HepG2 (cell line): Measurements from ENCODE around the gene OR2V2. TPM values are rescaled to one million over a fixed set of nuclear protein-coding genes. Genes with fewer than 3 reads are reported as not detected.

Source experiments
- ADNP ChIP-seq: sonication (generic); formaldehyde crosslinking; IDR thresholded peaks from 2 replicates; pipeline ENCODE4 v1.4.0; 2020; ENCODE audit warnings: missing genetic modification reagents
- ATF4 ChIP-seq, 2 experiments: fragments of 450-650 bp in 1 of 2; sonication (generic) in 1 of 2; formaldehyde crosslinking; IDR thresholded peaks; 2 replicates each; pipeline versions ENCODE4 v1.5.0 to v1.8.0; 2020 to 2022; ENCODE audit warnings: mild to moderate bottlenecking in 1 of 2, missing genetic modification reagents in 1 of 2
- BRCA1 ChIP-seq: sonication (generic); formaldehyde crosslinking; IDR thresholded peaks from 2 replicates; pipeline ENCODE4 v1.4.0; 2020; ENCODE audit warnings: missing genetic modification reagents
- ELF4 ChIP-seq: sonication (generic); formaldehyde crosslinking; IDR thresholded peaks from 2 replicates; pipeline ENCODE4 v1.5.0; 2020; ENCODE audit warnings: missing genetic modification reagents, mild to moderate bottlenecking, moderate library complexity, borderline replicate concordance
- FOSL1 ChIP-seq: sonication (generic); formaldehyde crosslinking; IDR thresholded peaks from 2 replicates; pipeline ENCODE4 v1.9.0; 2021; ENCODE audit warnings: missing genetic modification reagents, borderline replicate concordance
- GATA4 ChIP-seq: sonication (generic); IDR thresholded peaks from 2 replicates; pipeline ENCODE4 v1.6.1; 2016; ENCODE audit warnings: antibody characterized with exemption, low read depth, borderline replicate concordance
- HMGA1 ChIP-seq: sonication (generic); formaldehyde crosslinking; conservative IDR thresholded peaks from 2 replicates; pipeline ENCODE4 v1.4.0; 2020; ENCODE audit warnings: missing genetic modification reagents
- IKZF4 ChIP-seq: sonication (generic); formaldehyde crosslinking; IDR thresholded peaks from 2 replicates; pipeline ENCODE4 v1.5.1; 2020; ENCODE audit warnings: borderline replicate concordance, mild to moderate bottlenecking, low read depth, missing genetic modification reagents; ENCODE audit errors: not compliant biosample characterization
- MLLT10 ChIP-seq: sonication (generic); formaldehyde crosslinking; IDR thresholded peaks from 2 replicates; pipeline ENCODE4 v1.4.0; 2020; ENCODE audit warnings: missing genetic modification reagents
- MTA1 ChIP-seq: sonication (generic); formaldehyde crosslinking; IDR thresholded peaks from 2 replicates; pipeline ENCODE4 v1.4.0; 2020; ENCODE audit warnings: missing genetic modification reagents, mild to moderate bottlenecking, borderline replicate concordance
- NR3C1 ChIP-seq: sonication (generic); formaldehyde crosslinking; IDR thresholded peaks from 2 replicates; pipeline ENCODE4 v1.4.0; 2020; ENCODE audit warnings: missing genetic modification reagents
- PLRG1 ChIP-seq: fragments of 450-650 bp; conservative IDR thresholded peaks from 2 replicates; pipeline ENCODE4 v1.6.1; 2016
- RBM22 ChIP-seq: fragments of 200-400 bp; formaldehyde crosslinking; optimal IDR thresholded peaks from 2 replicates; pipeline ENCODE3; 2017; ENCODE audit warnings: mild to moderate bottlenecking, low read length, moderate library complexity
- SIN3A ChIP-seq: IDR thresholded peaks from 2 replicates; pipeline ENCODE4 v1.6.1; 2011; ENCODE audit warnings: low read depth, mild to moderate bottlenecking, control low read depth, low read length, borderline replicate concordance
- TFE3 ChIP-seq: IDR thresholded peaks from 2 replicates; pipeline ENCODE4 v1.6.1; 2016
- ZHX1 ChIP-seq: sonication (generic); formaldehyde crosslinking; IDR thresholded peaks from 2 replicates; pipeline ENCODE4 v1.8.1; 2022; ENCODE audit warnings: low read depth, mild to moderate bottlenecking, missing genetic modification reagents
- ZNF124 ChIP-seq: sonication (generic); formaldehyde crosslinking; IDR thresholded peaks from 2 replicates; pipeline ENCODE4 v1.4.0; 2020; ENCODE audit warnings: missing genetic modification reagents
- ZNF232 ChIP-seq: sonication (generic); formaldehyde crosslinking; IDR thresholded peaks from 2 replicates; pipeline ENCODE4 v1.4.0; 2020; ENCODE audit warnings: missing genetic modification reagents, borderline replicate concordance
- ZNF263 ChIP-seq: sonication (generic); formaldehyde crosslinking; IDR thresholded peaks from 2 replicates; pipeline ENCODE4 v1.4.0; 2020; ENCODE audit warnings: missing genetic modification reagents
- ZNF7 ChIP-seq: IDR thresholded peaks from 2 replicates; pipeline ENCODE4 v1.6.1; 2016; ENCODE audit warnings: missing biosample characterization, missing genetic modification reagents
- ZSCAN31 ChIP-seq: sonication (generic); formaldehyde crosslinking; IDR thresholded peaks from 2 replicates; pipeline ENCODE4 v1.5.0; 2020; ENCODE audit warnings: low read depth, mild to moderate bottlenecking, missing genetic modification reagents
- polyA plus RNA-seq, 8 experiments: library from polyadenylated mRNA; depleted of rRNA in 3 of 8; stranded (reverse) in 7 of 8; unstranded in 1 of 8; fragments of >200 nt; fragmentation: Illumina TruSeq in 4 of 8; extraction: Trizol in 4 of 8; gene quantifications; 2 replicates each; pipeline versions ENCODE4 v1.2.1 to v1.2.3, GENCODE V29; 2011 to 2016; ENCODE audit warnings: low read depth in 4 of 8, missing spikeins in 1 of 8, mixed read lengths in 1 of 8; ENCODE audit not compliant: insufficient read depth in 1 of 8
- total RNA-seq, 5 experiments: library from RNA; depleted of rRNA; stranded (reverse); fragments of >200 nt; fragmentation: Illumina TruSeq; extraction: Trizol; gene quantifications; 2 replicates each; pipeline ENCODE4 v1.2.3, GENCODE V29; 2016; ENCODE audit warnings: low read depth in 1 of 5

The OR2V2 gene
- total and polyA plus RNA-seq, 2 of the 13 experiments (the other 11 are each of a cell fraction or from before 2014, with no cell fraction given) = not detected

- peak; percentile 60; the same call in 1 of the 2 replicates for TF ChIP-seq ZNF232
- TF ChIP-seq ZHX1 (CRISPR knock-in tag) = peak; percentile 49; the same call in 1 of the 2 replicates
- peak; percentile 23 for TF ChIP-seq ADNP (CRISPR knock-in tag)
- peak in 1 of 2 experiments; percentile 20; a peak in 1 of 4 replicates for TF ChIP-seq ATF4 (CRISPR knock-in tag; IDR thresholded peaks at IDR 0.05)
- TF ChIP-seq ZSCAN31 (CRISPR knock-in tag) = peak; percentile 51; the same call in 1 of the 2 replicates
- peak; percentile 84; the same call in 1 of the 2 replicates for TF ChIP-seq ZNF124 (CRISPR knock-in tag)
- peak; percentile 19; the same call in 1 of the 2 replicates for TF ChIP-seq ZNF7
- TF ChIP-seq MLLT10 (CRISPR knock-in tag) = no peak
- TF ChIP-seq PLRG1 = no peak
- TF ChIP-seq TFE3 (CRISPR knock-in tag) = no peak
- TF ChIP-seq HMGA1 = no peak
- peak; percentile 66; the same call in 1 of the 2 replicates for TF ChIP-seq ELF4 (CRISPR knock-in tag)
- peak; percentile 19; the same call in 1 of the 2 replicates for TF ChIP-seq BRCA1 (CRISPR knock-in tag)
- TF ChIP-seq MTA1 = no peak
- TF ChIP-seq IKZF4 (CRISPR knock-in tag) = peak; percentile 70
- no peak for TF ChIP-seq GATA4
- TF ChIP-seq ZNF263 = 0 out of 2 replicates have a peak, but pooled peaks have one; percentile 44
- no peak for TF ChIP-seq NR3C1 (CRISPR knock-in tag)
- TF ChIP-seq RBM22 = peak; percentile 95
- peak; percentile 31; the same call in 1 of the 2 replicates for TF ChIP-seq SIN3A
- TF ChIP-seq FOSL1 = no peak; the same call in 1 of the 2 replicates
Measured at GRCh38 chr5:181187500-181188213, 40.3 kb downstream of the OR2V2 start (continued).
